Neural cell (in vitro differentiated cells): ENCODE results near the gene SQSTM1. TPM values are rescaled to one million over a fixed set of nuclear protein-coding genes. Genes with fewer than 3 reads are reported as not detected.

ENCODE experiments used
- H2AFZ ChIP-seq: fragments of 200-600, 300-800 bp; sonication (generic), shearing (Covaris generic); 2 replicates; pipeline ENCODE4 v1.6.0; 2014; ENCODE audit warnings: low read depth, mild to moderate bottlenecking, antibody characterized with exemption, low read length, moderate library complexity
- H3F3A ChIP-seq: fragments of 200-600 bp; shearing (Covaris generic); 2 replicates; pipeline ENCODE4 v1.6.1; 2016; ENCODE audit warnings: mild to moderate bottlenecking, moderate library complexity, mixed read lengths, antibody characterized with exemption, low read length; ENCODE audit not compliant: insufficient read depth, poor library complexity, severe bottlenecking
- H3K27ac ChIP-seq: fragments of 200-600, 300-800 bp; sonication (generic), shearing (Covaris generic); 2 replicates; pipeline ENCODE4 v1.5.1; 2014; ENCODE audit warnings: mild to moderate bottlenecking, low read length, moderate library complexity
- H3K27me3 ChIP-seq: fragments of 300-800, 200-600 bp; sonication (generic), shearing (Covaris generic); 2 replicates; pipeline ENCODE4 v1.6.0; 2014; ENCODE audit warnings: mild to moderate bottlenecking, low read depth, low read length, moderate library complexity; ENCODE audit not compliant: insufficient read depth
- H3K36me3 ChIP-seq: fragments of 300-800, 200-600 bp; sonication (generic), shearing (Covaris generic); 2 replicates; pipeline ENCODE4 v1.5.1; 2014; ENCODE audit warnings: mild to moderate bottlenecking, antibody characterized with exemption, low read length, moderate library complexity; ENCODE audit not compliant: insufficient read depth
- H3K4me2 ChIP-seq: fragments of 300-800, 200-600 bp; sonication (generic), shearing (Covaris generic); 2 replicates; pipeline ENCODE4 v1.6.0; 2014; ENCODE audit warnings: mild to moderate bottlenecking, low read length
- H3K4me3 ChIP-seq: fragments of 300-800, 200-600 bp; sonication (generic), shearing (Covaris generic); 2 replicates; pipeline ENCODE4 v1.5.1; 2014; ENCODE audit warnings: mild to moderate bottlenecking, low read length, moderate library complexity
- H3K79me2 ChIP-seq: fragments of 200-600 bp; shearing (Covaris generic); replicated peaks from 2 replicates; pipeline ENCODE4 v1.6.0; 2014; ENCODE audit warnings: mild to moderate bottlenecking, low read length, moderate library complexity; ENCODE audit not compliant: insufficient read depth
- H3K9ac ChIP-seq: fragments of 300-800, 200-600 bp; sonication (generic), shearing (Covaris generic); 2 replicates; pipeline ENCODE4 v1.6.1; 2016; ENCODE audit warnings: mild to moderate bottlenecking, low read length, mixed read lengths
- H3K9me2 ChIP-seq: fragments of 200-600 bp; shearing (Covaris generic); 2 replicates; pipeline ENCODE4 v1.6.1; 2016; ENCODE audit warnings: mild to moderate bottlenecking, low read length, mixed read lengths; ENCODE audit not compliant: insufficient read depth
- H3K9me3 ChIP-seq: fragments of 200-600, 300-800 bp; sonication (generic), shearing (Covaris generic); 2 replicates; pipeline ENCODE4 v1.6.1; 2016; ENCODE audit warnings: mild to moderate bottlenecking, mixed run types, low read length, moderate library complexity, mixed read lengths
- H4K20me1 ChIP-seq: fragments of 200-600 bp; shearing (Covaris generic); 2 replicates; pipeline ENCODE4 v1.6.1; 2016; ENCODE audit warnings: mild to moderate bottlenecking, mixed run types; ENCODE audit not compliant: insufficient read depth
- CTCF ChIP-seq: fragments of 450-650 bp; IDR thresholded peaks from 2 replicates; pipeline ENCODE4 v1.5.1; 2014; ENCODE audit warnings: antibody characterized with exemption, mild to moderate bottlenecking, moderate library complexity; ENCODE audit not compliant: poor library complexity, severe bottlenecking
- EP300 ChIP-seq: fragments of 450-650 bp; conservative IDR thresholded peaks from 2 replicates; pipeline ENCODE4 v1.6.1; 2014; ENCODE audit warnings: antibody characterized with exemption, mild to moderate bottlenecking, moderate library complexity; ENCODE audit not compliant: poor library complexity, severe bottlenecking
- EZH2 ChIP-seq: fragments of 200-600, 300-800 bp; shearing (Covaris generic), sonication (generic); IDR thresholded peaks from 2 replicates; pipeline ENCODE4 v1.6.1; 2014; ENCODE audit warnings: antibody characterized with exemption, low read length, borderline replicate concordance, mild to moderate bottlenecking; ENCODE audit not compliant: insufficient read depth, poor library complexity, severe bottlenecking
- MXI1 ChIP-seq: fragments of 450-650 bp; conservative IDR thresholded peaks from 2 replicates; pipeline ENCODE4 v1.6.1; 2014; ENCODE audit warnings: antibody characterized with exemption, mild to moderate bottlenecking; ENCODE audit not compliant: poor library complexity, severe bottlenecking
- POLR2AphosphoS5 ChIP-seq: IDR thresholded peaks from 2 replicates; pipeline ENCODE4 v1.6.1; 2012
- RAD21 ChIP-seq: fragments of 450-650 bp; conservative IDR thresholded peaks from 2 replicates; pipeline ENCODE4 v1.6.1; 2014; ENCODE audit warnings: antibody characterized with exemption, mild to moderate bottlenecking, moderate library complexity
- REST ChIP-seq: IDR thresholded peaks from 2 replicates; pipeline ENCODE4 v1.6.1; 2012; ENCODE audit warnings: borderline replicate concordance
- SMC3 ChIP-seq: fragments of 450-650 bp; conservative IDR thresholded peaks from 2 replicates; pipeline ENCODE4 v1.6.1; 2014; ENCODE audit warnings: antibody characterized with exemption, mild to moderate bottlenecking, moderate library complexity; ENCODE audit not compliant: poor library complexity
- TAF1 ChIP-seq: IDR thresholded peaks from 2 replicates; pipeline ENCODE4 v1.6.1; 2012; ENCODE audit warnings: low read depth
- polyA plus RNA-seq: library from polyadenylated mRNA; depleted of rRNA; stranded (reverse); fragments of >200 nt; gene quantifications from 2 replicates; pipeline ENCODE4 v1.2.3, GENCODE V29; 2014

Gene SQSTM1
- polyA plus RNA-seq, 1 donor from 2014 or later, result 64.5 TPM

- no peak overlapping the region for H3K4me3 ChIP-seq
- no peaks in the 10 kb centered on the region for H3K9me3 ChIP-seq
- peaks cover 7% of the 10 kb centered on the region for H3K36me3 ChIP-seq
- no peak overlapping the region for H2AFZ ChIP-seq
- H3F3A ChIP-seq, result no peaks in the 10 kb centered on the region
- no peak overlapping the region for H3K27ac ChIP-seq
- TF ChIP-seq MXI1 (no peak), POLR2AphosphoS5 (no peak), EZH2 (no peak), TAF1 (no peak), SMC3 (no peak), EP300 (no peak), REST (no peak), CTCF (no peak), RAD21 (no peak)
- H3K9me2 ChIP-seq, result no peaks in the 10 kb centered on the region
- H4K20me1 ChIP-seq, result no peaks in the 10 kb centered on the region
- H3K79me2 ChIP-seq, result no peaks in the 10 kb centered on the region
- no peak overlapping the region for H3K4me2 ChIP-seq
- H3K27me3 ChIP-seq, result no peaks in the 10 kb centered on the region
- no peak overlapping the region for H3K9ac ChIP-seq
Measured at GRCh38 chr5:179828756-179829421, 8.2 kb downstream of the SQSTM1 start.

- Histone ChIP-seq H3K27me3 (no peaks in the 10 kb centered on the region), H3K4me3 (no peak overlapping the region), H3K27ac (no peak overlapping the region), H3K9ac (no peak overlapping the region), H3K36me3 (peaks cover 7% of the 10 kb centered on the region), H3K79me2 (no peaks in the 10 kb centered on the region), H3K4me2 (no peak overlapping the region), H2AFZ (no peak overlapping the region), H3F3A (no peaks in the 10 kb centered on the region), H3K9me3 (no peaks in the 10 kb centered on the region), H4K20me1 (no peaks in the 10 kb centered on the region), H3K9me2 (no peaks in the 10 kb centered on the region)
- TF ChIP-seq RAD21 (no peak), TAF1 (no peak), EZH2 (no peak), REST (no peak), CTCF (no peak), MXI1 (no peak), EP300 (no peak), POLR2AphosphoS5 (no peak), SMC3 (no peak)
Measured at GRCh38 chr5:179829732-179830435, 9.2 kb downstream of the SQSTM1 start.
